Measurements from ENCODE around the gene USP31.

GRCh38 chr16:23132775-23133463, 16.3 kb downstream of the USP31 start:
- no peak for TF ChIP-seq CTCF (IDR thresholded peaks at IDR 0.05)
- TF ChIP-seq POLR2A (IDR thresholded peaks at IDR 0.05): no peak
- no peak for TF ChIP-seq POLR2AphosphoS5 (IDR thresholded peaks at IDR 0.05)
